GM23338 (cell line): ENCODE results near the gene GLB1L. TPM values are rescaled to one million over a fixed set of nuclear protein-coding genes. Genes with fewer than 3 reads are reported as not detected.

Experiments used
- ATAC-seq: fragments of 200-7000 bp; cut with Tn5 transposase; 3 replicates; pipeline ENCODE4 v1.9.1; 2020
- DNase-seq: peaks from one replicate; pipeline ENCODE4 v3.0.0-alpha.2; 2015; ENCODE audit warnings: low spot score
- H2AFZ ChIP-seq: fragments of 200-600 bp; sonication (generic); 2 replicates; pipeline ENCODE4 v1.8.0; 2016; ENCODE audit warnings: antibody characterized with exemption, mild to moderate bottlenecking, moderate library complexity
- H3F3A ChIP-seq: fragments of 200-600 bp; sonication (generic); replicated peaks from 2 replicates; pipeline ENCODE4 v1.8.0; 2017; ENCODE audit warnings: antibody characterized with exemption, mixed run types, low read depth
- H3K27ac ChIP-seq: fragments of 200-600 bp; sonication (generic); 2 replicates; pipeline ENCODE4 v1.6.1; 2016; ENCODE audit warnings: low read depth
- H3K27me3 ChIP-seq: fragments of 200-600 bp; sonication (generic); 2 replicates; pipeline ENCODE4 v1.8.0; 2016; ENCODE audit warnings: mild to moderate bottlenecking, mixed run types, moderate library complexity; ENCODE audit not compliant: insufficient read depth
- H3K36me3 ChIP-seq: fragments of 200-600 bp; sonication (generic); 2 replicates; pipeline ENCODE4 v1.8.0; 2016; ENCODE audit warnings: mild to moderate bottlenecking; ENCODE audit not compliant: insufficient read depth
- H3K4me1 ChIP-seq: fragments of 200-600 bp; sonication (generic); 2 replicates; pipeline ENCODE4 v1.8.0; 2016; ENCODE audit warnings: mild to moderate bottlenecking, moderate library complexity; ENCODE audit not compliant: insufficient read depth
- H3K4me2 ChIP-seq: fragments of 200-600 bp; sonication (generic); 2 replicates; pipeline ENCODE4 v1.7.1; 2017; ENCODE audit warnings: mixed run types
- H3K4me3 ChIP-seq: fragments of 200-600 bp; sonication (generic); 2 replicates; pipeline ENCODE4 v1.6.1; 2016; ENCODE audit warnings: mixed run types
- H3K79me2 ChIP-seq: fragments of 200-600 bp; sonication (generic); replicated peaks from 2 replicates; pipeline ENCODE4 v1.8.0; 2017; ENCODE audit warnings: mild to moderate bottlenecking; ENCODE audit not compliant: insufficient read depth
- H3K9me2 ChIP-seq: fragments of 200-600 bp; sonication (generic); 2 replicates; pipeline ENCODE4 v1.8.0; 2017; ENCODE audit not compliant: insufficient read depth
- H4K20me1 ChIP-seq: fragments of 200-600 bp; sonication (generic); replicated peaks from 2 replicates; pipeline ENCODE4 v1.8.0; 2017; ENCODE audit warnings: mild to moderate bottlenecking; ENCODE audit not compliant: insufficient read depth
- H3K27ac Mint-ChIP-seq: 2 replicates; pipeline ENCODE4 v1.8.0; 2020; ENCODE audit warnings: inconsistent platforms, mild to moderate bottlenecking, moderate library complexity, mixed read lengths
- H3K27me3 Mint-ChIP-seq: 3 replicates; pipeline ENCODE4 v1.8.0; 2022; ENCODE audit warnings: low read depth, mild to moderate bottlenecking, moderate library complexity, mixed read lengths, inconsistent platforms; ENCODE audit not compliant: insufficient read depth, poor library complexity
- H3K36me3 Mint-ChIP-seq: 3 replicates; pipeline ENCODE4 v1.8.0; 2021; ENCODE audit warnings: low read depth, mild to moderate bottlenecking, inconsistent platforms, moderate library complexity, mixed read lengths
- H3K4me1 Mint-ChIP-seq: 3 replicates; pipeline ENCODE4 v1.8.0; 2020; ENCODE audit warnings: mild to moderate bottlenecking, inconsistent platforms, mixed read lengths
- H3K4me3 Mint-ChIP-seq: 3 replicates; pipeline ENCODE4 v1.8.0; 2021; ENCODE audit warnings: moderate library complexity, mild to moderate bottlenecking, inconsistent platforms, mixed read lengths
- H3K9me3 Mint-ChIP-seq: 3 replicates; pipeline ENCODE4 v1.8.0; 2020; ENCODE audit warnings: moderate library complexity, mild to moderate bottlenecking, inconsistent platforms, mixed read lengths
- CTCF ChIP-seq, 2 experiments: fragments of 200-600 bp in 1 of 2; sonication (generic) in 1 of 2; conservative IDR thresholded peaks; 2 replicates each; pipeline versions ENCODE4 v1.5.1 to v1.6.1; 2016 to 2017; ENCODE audit warnings: antibody characterized with exemption in 2 of 2, low read depth in 2 of 2, mild to moderate bottlenecking in 2 of 2, moderate library complexity in 1 of 2
- JUNB ChIP-seq: IDR thresholded peaks from one replicate; pipeline ENCODE4 v1.6.1; 2016; ENCODE audit warnings: antibody characterized with exemption; ENCODE audit not compliant: unreplicated experiment
- POLR2AphosphoS5 ChIP-seq: IDR thresholded peaks from 2 replicates; pipeline ENCODE4 v1.6.1; 2016; ENCODE audit warnings: antibody characterized with exemption, low read depth
- ZNF114 ChIP-seq: fragments of 250-450 bp; sonication (Bioruptor Pico); IDR thresholded peaks from 2 replicates; pipeline ENCODE4 v1.5.0; 2020; ENCODE audit warnings: mild to moderate bottlenecking, moderate library complexity
- ZNF331 ChIP-seq: fragments of 250-450 bp; sonication (Bioruptor Pico); IDR thresholded peaks from 2 replicates; pipeline ENCODE4 v1.5.0; 2020; ENCODE audit warnings: low read depth, mild to moderate bottlenecking, moderate library complexity
- ZNF462 ChIP-seq: fragments of 250-450 bp; sonication (Bioruptor Pico); IDR thresholded peaks from 2 replicates; pipeline ENCODE4 v1.5.0; 2020; ENCODE audit warnings: mild to moderate bottlenecking, moderate library complexity
- polyA plus RNA-seq: library from polyadenylated mRNA; unstranded; fragments of >200 nt; fragmentation: Nextera tagmentation; extraction: Ambion mirVana; gene quantifications from 2 replicates; pipeline ENCODE4 v1.2.1, GENCODE V29; 2016
- total RNA-seq: library from RNA; depleted of rRNA; stranded (reverse); fragments of >200 nt; shearing (Covaris generic); gene quantifications from 2 replicates; pipeline ENCODE4 v1.2.3, GENCODE V29; 2014

GLB1L gene
- total and polyA plus RNA-seq, 2 experiments from 2014 or later = 1.7 to 5.4 TPM

GRCh38 chr2:219266886-219267285, 21.6 kb upstream of the GLB1L start (continued):
- TF ChIP-seq ZNF462 (CRISPR knock-in tag) = no peak

GRCh38 chr2:219266232-219266631, 21.0 kb upstream of the GLB1L start:
- ATAC-seq (peak; percentile 85), DNase-seq (no peak)
- no peaks in the 10 kb centered on the region for H3K4me1 ChIP-seq
- no peaks in the 10 kb centered on the region for H3F3A ChIP-seq
- Mint-ChIP-seq H3K36me3 (no peaks in the 10 kb centered on the region), H3K27ac (no peak overlapping the region), H3K4me3 (no peak overlapping the region), H3K9me3 (no peaks in the 10 kb centered on the region), H3K27me3 (peaks cover 17% of the 10 kb centered on the region), H3K4me1 (no peaks in the 10 kb centered on the region)
- H2AFZ ChIP-seq = no peak overlapping the region
- no peak overlapping the region for H3K4me2 ChIP-seq
- no peak overlapping the region for H3K27ac ChIP-seq
- no peaks in the 10 kb centered on the region for H3K79me2 ChIP-seq
- H3K9me2 ChIP-seq = no peaks in the 10 kb centered on the region
- H3K36me3 ChIP-seq = no peaks in the 10 kb centered on the region
- no peaks in the 10 kb centered on the region for H4K20me1 ChIP-seq
- no peaks in the 10 kb centered on the region for H3K27me3 ChIP-seq
- H3K4me3 ChIP-seq = no peak overlapping the region
- TF ChIP-seq JUNB (no peak), CTCF (conservative IDR thresholded peaks at IDR 0.05; ENCODE audit: low read depth in 2 of 2) (no peak), ZNF114 (CRISPR knock-in tag) (no peak), ZNF331 (CRISPR knock-in tag) (no peak), POLR2AphosphoS5 (no peak), ZNF462 (CRISPR knock-in tag) (no peak)
